T-helper 17 cell (primary cell): Measurements from ENCODE around the gene PSMC3IP. TPM values are rescaled to one million over a fixed set of nuclear protein-coding genes. Genes with fewer than 3 reads are reported as not detected.
A peak's percentile ranks its signal among the peaks of the same experiment; 100 is the strongest.

ENCODE experiments used
- ATAC-seq: fragments of 150-1000 bp; cut with Tn5 transposase; 2 replicates; pipeline ENCODE4 v1.10.0; 2021; ENCODE audit warnings: mild to moderate bottlenecking, moderate library complexity
- DNase-seq, 3 donors: peaks; one replicate each; pipeline versions ENCODE4 v3.0.0 to v3.0.0-alpha.2; 2020 to 2021
- H3K9me3 ChIP-seq: one replicate; pipeline ENCODE4 v1.7.0; 2013; ENCODE audit warnings: low read length, mild to moderate bottlenecking; ENCODE audit not compliant: control insufficient read depth, poor library complexity, severe bottlenecking
- H3K27ac Mint-ChIP-seq: one replicate; pipeline ENCODE4 v1.8.0; 2022; ENCODE audit warnings: mild to moderate bottlenecking, moderate library complexity, mixed read lengths
- H3K27me3 Mint-ChIP-seq: one replicate; pipeline ENCODE4 v1.8.0; 2022; ENCODE audit warnings: mixed read lengths
- H3K36me3 Mint-ChIP-seq: one replicate; pipeline ENCODE4 v1.8.0; 2022; ENCODE audit warnings: low read depth, mixed read lengths
- H3K4me1 Mint-ChIP-seq: one replicate; pipeline ENCODE4 v1.8.0; 2022; ENCODE audit warnings: mild to moderate bottlenecking, mixed read lengths
- H3K4me3 Mint-ChIP-seq: one replicate; pipeline ENCODE4 v1.8.0; 2022; ENCODE audit warnings: mild to moderate bottlenecking, moderate library complexity, mixed read lengths
- total RNA-seq, 4 donors: library from RNA in 2 of 4; stranded (reverse) in 2 of 4; gene quantifications; one replicate each; pipeline ENCODE4 v1.2.3 and lab custom pipeline; 2022 to 2026

PSMC3IP gene
- total RNA-seq, 2 donors from 2014 or later: 2.4 to 2.6 TPM

GRCh38 chr17:42537156-42537805 lies 40.2 kb downstream of the PSMC3IP start:
- no peaks in the 10 kb centered on the region for H3K36me3 Mint-ChIP-seq
- peak overlapping the region; percentile 88 for H3K4me3 Mint-ChIP-seq
- DNase-seq (no peak), ATAC-seq (no peak)
- peaks cover 5% of the 10 kb centered on the region for H3K27me3 Mint-ChIP-seq
- peak overlapping the region; percentile 24 for H3K27ac Mint-ChIP-seq
- H3K9me3 ChIP-seq: no peaks in the 10 kb centered on the region
- peaks cover 30% of the 10 kb centered on the region for H3K4me1 Mint-ChIP-seq

GRCh38 chr17:42536372-42537155 lies 41.0 kb downstream of the PSMC3IP start:
- no peaks in the 10 kb centered on the region for H3K9me3 ChIP-seq
- Mint-ChIP-seq H3K4me1 (peaks cover 33% of the 10 kb centered on the region), H3K4me3 (peak overlapping the region; percentile 88), H3K27me3 (peaks cover 5% of the 10 kb centered on the region), H3K36me3 (no peaks in the 10 kb centered on the region), H3K27ac (peak overlapping the region; percentile 24)
- ATAC-seq (peak; percentile 70), DNase-seq (peak; percentile 35 to 63 (median 60))

GRCh38 chr17:42536048-42536371 lies 41.5 kb downstream of the PSMC3IP start, which contains the start of gene NAGLU:
TSS of gene NAGLU (plus strand) at chr17:42536241. CDS start at chr17:42536273, 32 bp downstream.
- peaks cover 5% of the 10 kb centered on the region for H3K27me3 Mint-ChIP-seq
- DNase-seq (peak; percentile 64 to 71 (median 66)), ATAC-seq (peak; percentile 84)
- peak within 1 kb of the TSS; percentile 91 for H3K27ac Mint-ChIP-seq
- peaks cover 31% of the 10 kb centered on the region for H3K4me1 Mint-ChIP-seq
- no peaks in the 10 kb centered on the region for H3K9me3 ChIP-seq
- H3K36me3 Mint-ChIP-seq: no peaks in the 10 kb centered on the region
- H3K4me3 Mint-ChIP-seq: peak within 1 kb of the TSS; percentile 88

- peaks cover 30% of the 10 kb centered on the region for H3K4me1 Mint-ChIP-seq
- DNase-seq: no peak
- H3K36me3 Mint-ChIP-seq: no peaks in the 10 kb centered on the region
- peak overlapping the region; percentile 91 for H3K27ac Mint-ChIP-seq
- H3K4me3 Mint-ChIP-seq: peak overlapping the region; percentile 86
- peak; percentile 7 for ATAC-seq
- H3K27me3 Mint-ChIP-seq: peaks cover 5% of the 10 kb centered on the region
- H3K9me3 ChIP-seq: no peaks in the 10 kb centered on the region
Measured at GRCh38 chr17:42535155-42536047, 42.1 kb downstream of the PSMC3IP start.

- Mint-ChIP-seq H3K27me3 (peaks cover 5% of the 10 kb centered on the region), H3K27ac (peak overlapping the region; percentile 70), H3K4me3 (peak overlapping the region; percentile 79), H3K4me1 (peaks cover 27% of the 10 kb centered on the region), H3K36me3 (no peaks in the 10 kb centered on the region)
- DNase-seq: peak in 2 of 3 donors; percentile 47 to 48
- no peaks in the 10 kb centered on the region for H3K9me3 ChIP-seq
- peak; percentile 49 for ATAC-seq
Measured at GRCh38 chr17:42531455-42532354, 45.8 kb downstream of the PSMC3IP start.

GRCh38 chr17:42530952-42531454 lies 46.5 kb downstream of the PSMC3IP start:
- Mint-ChIP-seq H3K4me1 (peaks cover 25% of the 10 kb centered on the region), H3K27ac (peak overlapping the region; percentile 70), H3K36me3 (no peaks in the 10 kb centered on the region), H3K27me3 (peaks cover 5% of the 10 kb centered on the region), H3K4me3 (peak overlapping the region; percentile 79)
- H3K9me3 ChIP-seq: no peaks in the 10 kb centered on the region
- no peak for DNase-seq
- no peak for ATAC-seq

- ATAC-seq (no peak), DNase-seq (no peak)
- Mint-ChIP-seq H3K4me3 (no peak overlapping the region), H3K27ac (no peak overlapping the region), H3K27me3 (peaks cover 5% of the 10 kb centered on the region), H3K4me1 (peaks cover 24% of the 10 kb centered on the region), H3K36me3 (no peaks in the 10 kb centered on the region)
- no peaks in the 10 kb centered on the region for H3K9me3 ChIP-seq
Measured at GRCh38 chr17:42529061-42529460, 48.5 kb downstream of the PSMC3IP start.

GRCh38 chr17:42527932-42528331 lies 49.6 kb downstream of the PSMC3IP start:
- DNase-seq (no peak), ATAC-seq (no peak)
- Mint-ChIP-seq H3K36me3 (no peaks in the 10 kb centered on the region), H3K27ac (no peak overlapping the region), H3K27me3 (no peaks in the 10 kb centered on the region), H3K4me3 (no peak overlapping the region), H3K4me1 (peaks cover 19% of the 10 kb centered on the region)
- H3K9me3 ChIP-seq: no peaks in the 10 kb centered on the region

GRCh38 chr17:42526031-42526444 lies 51.5 kb downstream of the PSMC3IP start:
- H3K4me1 Mint-ChIP-seq: peaks cover 14% of the 10 kb centered on the region
- H3K9me3 ChIP-seq: no peaks in the 10 kb centered on the region
- no peak overlapping the region for H3K4me3 Mint-ChIP-seq
- H3K36me3 Mint-ChIP-seq: peaks cover 3% of the 10 kb centered on the region
- DNase-seq (no peak), ATAC-seq (no peak)
- no peak overlapping the region for H3K27ac Mint-ChIP-seq
- no peaks in the 10 kb centered on the region for H3K27me3 Mint-ChIP-seq

GRCh38 chr17:42525221-42525620 lies 52.3 kb downstream of the PSMC3IP start:
- H3K27ac Mint-ChIP-seq: no peak overlapping the region
- H3K27me3 Mint-ChIP-seq: no peaks in the 10 kb centered on the region
- peaks cover 7% of the 10 kb centered on the region for H3K4me1 Mint-ChIP-seq
- DNase-seq (no peak), ATAC-seq (no peak)
- no peak overlapping the region for H3K4me3 Mint-ChIP-seq
- H3K36me3 Mint-ChIP-seq: peaks cover 3% of the 10 kb centered on the region
- H3K9me3 ChIP-seq: no peaks in the 10 kb centered on the region

GRCh38 chr17:42522798-42523278 lies 54.7 kb downstream of the PSMC3IP start:
- Mint-ChIP-seq H3K4me1 (peaks cover 5% of the 10 kb centered on the region), H3K36me3 (peaks cover 3% of the 10 kb centered on the region), H3K27ac (no peak overlapping the region), H3K4me3 (no peak overlapping the region), H3K27me3 (no peaks in the 10 kb centered on the region)
- ATAC-seq (no peak), DNase-seq (no peak)
- H3K9me3 ChIP-seq: no peaks in the 10 kb centered on the region
